ENCODE data around the gene FSIP1. TPM values are rescaled to one million over a fixed set of nuclear protein-coding genes. Genes with fewer than 3 reads are reported as not detected.

The FSIP1 gene
- total RNA-seq, 1 donor = 3.6 TPM

DNA sequence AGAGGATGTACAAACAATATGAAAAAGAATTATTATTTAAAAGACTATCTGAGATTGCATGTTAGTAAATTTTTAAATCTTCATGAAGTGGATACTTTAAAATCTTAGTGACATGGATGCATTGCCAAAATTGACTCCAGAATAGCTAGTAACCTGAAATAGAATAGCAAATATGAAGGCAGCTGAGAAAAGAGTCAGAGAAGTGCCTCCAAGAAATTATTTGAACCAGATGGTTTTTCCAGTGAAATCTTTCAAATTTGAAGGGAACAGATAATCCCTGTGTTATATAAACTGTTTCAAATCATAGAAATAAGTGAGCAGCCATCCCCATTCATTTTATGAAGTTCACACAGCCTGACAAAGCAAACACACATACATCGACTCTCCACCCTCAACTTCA, 29.6 kb downstream of the FSIP1 start:
- no peaks in the 10 kb centered on the region for H4K20me1 ChIP-seq (ENCODE audit: insufficient read depth, low read length)
- no peak for DNase-seq (ENCODE audit: insufficient read length, low spot score, missing footprints)
- TF ChIP-seq, protein P1, sequence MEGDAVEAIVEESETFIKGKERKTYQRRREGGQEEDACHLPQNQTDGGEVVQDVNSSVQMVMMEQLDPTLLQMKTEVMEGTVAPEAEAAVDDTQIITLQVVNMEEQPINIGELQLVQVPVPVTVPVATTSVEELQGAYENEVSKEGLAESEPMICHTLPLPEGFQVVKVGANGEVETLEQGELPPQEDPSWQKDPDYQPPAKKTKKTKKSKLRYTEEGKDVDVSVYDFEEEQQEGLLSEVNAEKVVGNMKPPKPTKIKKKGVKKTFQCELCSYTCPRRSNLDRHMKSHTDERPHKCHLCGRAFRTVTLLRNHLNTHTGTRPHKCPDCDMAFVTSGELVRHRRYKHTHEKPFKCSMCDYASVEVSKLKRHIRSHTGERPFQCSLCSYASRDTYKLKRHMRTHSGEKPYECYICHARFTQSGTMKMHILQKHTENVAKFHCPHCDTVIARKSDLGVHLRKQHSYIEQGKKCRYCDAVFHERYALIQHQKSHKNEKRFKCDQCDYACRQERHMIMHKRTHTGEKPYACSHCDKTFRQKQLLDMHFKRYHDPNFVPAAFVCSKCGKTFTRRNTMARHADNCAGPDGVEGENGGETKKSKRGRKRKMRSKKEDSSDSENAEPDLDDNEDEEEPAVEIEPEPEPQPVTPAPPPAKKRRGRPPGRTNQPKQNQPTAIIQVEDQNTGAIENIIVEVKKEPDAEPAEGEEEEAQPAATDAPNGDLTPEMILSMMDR (IDR thresholded peaks at IDR 0.05; ENCODE audit: extremely low read depth, low read depth, low read length) = no peak

DNA sequence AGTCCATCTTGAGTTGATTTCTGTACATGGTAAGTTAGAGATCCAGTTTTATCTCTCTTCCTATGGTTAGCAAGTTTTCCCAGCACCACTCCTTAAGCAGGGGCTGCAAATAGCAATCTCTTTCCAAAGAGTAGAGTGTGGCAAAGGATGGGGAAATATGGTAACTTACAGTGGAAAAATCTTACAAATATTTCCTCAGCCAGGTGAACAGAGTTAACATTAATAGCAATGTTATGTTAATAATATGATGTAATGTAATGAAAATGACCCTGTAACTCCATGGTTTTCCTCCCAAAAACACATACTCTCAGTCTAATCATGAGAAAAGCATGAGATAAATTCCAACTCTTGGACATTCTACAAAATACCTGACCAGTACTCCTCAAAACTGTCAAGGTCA, 30.4 kb downstream of the FSIP1 start:
- H4K20me1 ChIP-seq (ENCODE audit: insufficient read depth, low read length) = no peaks in the 10 kb centered on the region
- no peak overlapping the region for H3K4me3 ChIP-seq (ENCODE audit: insufficient read depth, low read length)
- no peak overlapping the region for H3K4me2 ChIP-seq (ENCODE audit: insufficient read depth, low read length)
- DNase-seq (ENCODE audit: insufficient read length, low spot score, missing footprints) = no peak
- TF ChIP-seq, protein P1 (IDR thresholded peaks at IDR 0.05; ENCODE audit: extremely low read depth, low read depth, low read length) = no peak
- H3K27me3 ChIP-seq (ENCODE audit: insufficient read depth, low read length) = no peaks in the 10 kb centered on the region
- no peak overlapping the region for H2AFZ ChIP-seq (ENCODE audit: low read length)
- peaks cover 15% of the 10 kb centered on the region for H3K4me1 ChIP-seq (ENCODE audit: insufficient read depth, low read length)
- no peaks in the 10 kb centered on the region for H3K9me3 ChIP-seq (ENCODE audit: low read depth, low read length)
- no peaks in the 10 kb centered on the region for H3K36me3 ChIP-seq (ENCODE audit: insufficient read depth, low read length)
- no peaks in the 10 kb centered on the region for H3K79me2 ChIP-seq (ENCODE audit: insufficient read depth, low read length)
- H3K27ac ChIP-seq (ENCODE audit: low read depth, low read length) = no peak overlapping the region

More for the DNA sequence above, 29.6 kb downstream of the FSIP1 start:
- Histone ChIP-seq H3K27me3 (ENCODE audit: insufficient read depth, low read length) (no peaks in the 10 kb centered on the region), H2AFZ (ENCODE audit: low read length) (no peak overlapping the region), H3K4me1 (ENCODE audit: insufficient read depth, low read length) (peaks cover 9% of the 10 kb centered on the region), H3K27ac (ENCODE audit: low read depth, low read length) (no peak overlapping the region), H3K79me2 (ENCODE audit: insufficient read depth, low read length) (no peaks in the 10 kb centered on the region), H3K4me2 (ENCODE audit: insufficient read depth, low read length) (no peak overlapping the region), H3K4me3 (ENCODE audit: insufficient read depth, low read length) (no peak overlapping the region), H3K9me3 (ENCODE audit: low read depth, low read length) (no peaks in the 10 kb centered on the region), H3K36me3 (ENCODE audit: insufficient read depth, low read length) (no peaks in the 10 kb centered on the region)

DNA sequence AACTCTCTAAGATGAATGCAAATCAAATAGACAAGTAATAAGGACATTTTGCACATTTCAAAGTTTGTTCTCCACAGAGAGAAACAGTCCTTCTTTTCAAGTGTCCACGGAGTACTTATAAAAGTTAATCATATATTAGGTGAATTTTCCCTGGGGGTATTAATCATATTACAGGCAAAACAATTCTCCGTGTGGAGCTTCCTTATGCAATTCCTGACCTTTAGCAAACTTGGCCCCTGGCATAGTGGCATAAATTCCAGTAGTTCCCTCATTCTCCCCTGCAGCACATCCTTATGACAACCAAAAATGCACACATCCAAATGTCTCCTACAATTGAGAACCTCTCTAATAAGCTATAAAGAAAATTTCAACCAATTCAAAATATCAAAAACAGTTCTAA, 34.4 kb downstream of the FSIP1 start:
- H3K9me3 ChIP-seq (ENCODE audit: low read depth, low read length) = no peaks in the 10 kb centered on the region
- H4K20me1 ChIP-seq (ENCODE audit: insufficient read depth, low read length) = no peaks in the 10 kb centered on the region
- H3K4me3 ChIP-seq (ENCODE audit: insufficient read depth, low read length) = no peak overlapping the region
- H3K27ac ChIP-seq (ENCODE audit: low read depth, low read length) = peak overlapping the region; percentile 74
- H3K36me3 ChIP-seq (ENCODE audit: insufficient read depth, low read length) = no peaks in the 10 kb centered on the region
- TF ChIP-seq, protein P1 (IDR thresholded peaks at IDR 0.05; ENCODE audit: extremely low read depth, low read depth, low read length) = no peak
- no peak overlapping the region for H2AFZ ChIP-seq (ENCODE audit: low read length)
- H3K79me2 ChIP-seq (ENCODE audit: insufficient read depth, low read length) = no peaks in the 10 kb centered on the region
- peaks cover 27% of the 10 kb centered on the region for H3K4me1 ChIP-seq (ENCODE audit: insufficient read depth, low read length)
- no peaks in the 10 kb centered on the region for H3K27me3 ChIP-seq (ENCODE audit: insufficient read depth, low read length)
- DNase-seq (ENCODE audit: insufficient read length, low spot score, missing footprints) = no peak
- H3K4me2 ChIP-seq (ENCODE audit: insufficient read depth, low read length) = peak overlapping the region; percentile 49

DNA sequence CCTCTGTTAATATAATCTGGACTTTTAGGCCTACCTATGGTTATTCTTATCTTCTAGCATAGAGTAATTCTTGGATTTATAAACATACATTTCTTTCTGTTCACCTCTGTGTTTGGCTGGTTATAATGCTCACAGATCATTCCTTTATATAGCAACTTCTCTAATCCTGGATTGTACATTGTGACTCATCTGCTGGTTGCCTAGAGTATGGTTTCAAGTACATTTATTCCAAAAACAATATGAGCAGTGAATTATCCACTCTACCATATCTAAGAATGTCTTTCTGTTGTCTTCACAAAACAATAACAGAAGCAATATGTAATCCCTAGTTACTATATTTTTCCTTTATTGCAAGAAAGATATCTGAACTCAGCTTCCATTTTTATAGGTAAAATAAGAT, 35.3 kb downstream of the FSIP1 start:
- Histone ChIP-seq H3K4me2 (ENCODE audit: insufficient read depth, low read length) (peak overlapping the region; percentile 8), H3K79me2 (ENCODE audit: insufficient read depth, low read length) (no peaks in the 10 kb centered on the region), H3K27ac (ENCODE audit: low read depth, low read length) (peak overlapping the region; percentile 74), H3K9me3 (ENCODE audit: low read depth, low read length) (no peaks in the 10 kb centered on the region), H3K36me3 (ENCODE audit: insufficient read depth, low read length) (no peaks in the 10 kb centered on the region), H2AFZ (ENCODE audit: low read length) (no peak overlapping the region), H4K20me1 (ENCODE audit: insufficient read depth, low read length) (no peaks in the 10 kb centered on the region), H3K4me1 (ENCODE audit: insufficient read depth, low read length) (peaks cover 27% of the 10 kb centered on the region), H3K4me3 (ENCODE audit: insufficient read depth, low read length) (no peak overlapping the region), H3K27me3 (ENCODE audit: insufficient read depth, low read length) (no peaks in the 10 kb centered on the region)
- TF ChIP-seq, protein P1 (IDR thresholded peaks at IDR 0.05; ENCODE audit: extremely low read depth, low read depth, low read length) = no peak
- peak; percentile 78 for DNase-seq (ENCODE audit: insufficient read length, low spot score, missing footprints)

Measured in osteoblast (primary cell).